Activated B cell treated with CpG ODN at 0.5 μM for 24 hours (primary cell): Measurements from ENCODE around the gene STEAP1B. TPM values are rescaled to one million over a fixed set of nuclear protein-coding genes. Genes with fewer than 3 reads are reported as not detected.
"Not testable (repeated sequence)": the region's sequence is repeated elsewhere in the genome, so short reads cannot be mapped to it uniquely, and the experiment has no call there.

Experiments
- ATAC-seq: fragments of 200-7000 bp; cut with Tn5 transposase; one replicate; pipeline ENCODE4 v1.10.0; 2021; ENCODE audit warnings: low read depth, mild to moderate bottlenecking, moderate library complexity
- CTCF ChIA-PET: fragments of 350-600 bp; sonication (Branson Sonifier 250); formaldehyde crosslinking; loops from one replicate; lab custom pipeline; 2021; ENCODE audit warnings: antibody characterized with exemption; lab: Charles Lee
- POLR2A ChIA-PET: fragments of 350-600 bp; sonication (Branson Sonifier 250); formaldehyde crosslinking; loops from one replicate; lab custom pipeline; 2021; ENCODE audit warnings: antibody characterized with exemption; lab: Charles Lee
- DNase-seq: peaks from one replicate; pipeline ENCODE4 v3.0.0; 2022
- H3K27ac Mint-ChIP-seq: one replicate; pipeline ENCODE4 v1.8.0; 2020; ENCODE audit warnings: mixed read lengths
- H3K27me3 Mint-ChIP-seq: one replicate; pipeline ENCODE4 v1.8.0; 2021; ENCODE audit warnings: mixed read lengths
- H3K36me3 Mint-ChIP-seq: one replicate; pipeline ENCODE4 v1.8.0; 2021; ENCODE audit warnings: low read depth, mixed read lengths
- H3K4me1 Mint-ChIP-seq: one replicate; pipeline ENCODE4 v1.8.0; 2021; ENCODE audit warnings: mixed read lengths
- H3K4me3 Mint-ChIP-seq: one replicate; pipeline ENCODE4 v1.8.0; 2020; ENCODE audit warnings: mild to moderate bottlenecking, mixed read lengths
- H3K9me3 Mint-ChIP-seq: one replicate; pipeline ENCODE4 v1.8.0; 2020; ENCODE audit warnings: mixed read lengths
- intact Hi-C: fragments of 100-400 bp; cut with micrococcal nuclease; formaldehyde crosslinking; loops from one replicate; pipeline ENCODE4 v1.15.1; 2024
- total RNA-seq: library from RNA; stranded (reverse); gene quantifications from 2 replicates; pipeline ENCODE4 v1.2.3, GENCODE V29; 2022
- TF ChIP-seq, protein P1 (sequence below): fragments of 200-600 bp; IDR thresholded peaks from one replicate; pipeline ENCODE4 v1.8.0; 2022; ENCODE audit warnings: antibody characterized with exemption, mild to moderate bottlenecking

The STEAP1B gene
- total RNA-seq, 1 donor from 2014 or later, result 117 TPM

DNA sequence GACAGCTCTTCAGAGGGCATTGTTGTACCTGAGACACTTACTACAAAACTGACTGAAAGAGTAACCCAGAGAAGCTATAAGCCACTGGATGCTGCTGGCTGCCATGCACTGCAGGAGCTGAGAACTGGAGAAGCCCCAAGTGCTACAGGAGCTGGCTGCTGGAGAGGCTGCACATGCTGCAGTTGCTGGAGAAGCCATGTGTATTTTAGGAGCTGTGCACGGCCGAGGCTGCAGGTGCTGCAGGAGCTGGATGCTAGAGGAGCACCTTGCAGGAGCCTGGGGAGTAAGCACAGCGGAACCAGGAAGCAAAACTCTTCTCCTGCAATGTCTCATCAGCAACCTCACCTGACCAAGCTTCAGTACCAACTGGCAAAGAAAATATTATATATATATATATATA, 45.5 kb downstream of the STEAP1B start:
- intact Hi-C loops, result no loop called here
- no peak overlapping the region for H3K27ac Mint-ChIP-seq
- CTCF ChIA-PET, result interaction anchor here (1.1 to 1.3 kb wide), 2 partner anchors 45 to 345 kb away, joined by 3 read pairs; partner anchors contain the start of gene STEAP1B
- DNase-seq, result no peak
- no peaks in the 10 kb centered on the region for H3K9me3 Mint-ChIP-seq
- no peak for ATAC-seq
- TF ChIP-seq, protein P1, sequence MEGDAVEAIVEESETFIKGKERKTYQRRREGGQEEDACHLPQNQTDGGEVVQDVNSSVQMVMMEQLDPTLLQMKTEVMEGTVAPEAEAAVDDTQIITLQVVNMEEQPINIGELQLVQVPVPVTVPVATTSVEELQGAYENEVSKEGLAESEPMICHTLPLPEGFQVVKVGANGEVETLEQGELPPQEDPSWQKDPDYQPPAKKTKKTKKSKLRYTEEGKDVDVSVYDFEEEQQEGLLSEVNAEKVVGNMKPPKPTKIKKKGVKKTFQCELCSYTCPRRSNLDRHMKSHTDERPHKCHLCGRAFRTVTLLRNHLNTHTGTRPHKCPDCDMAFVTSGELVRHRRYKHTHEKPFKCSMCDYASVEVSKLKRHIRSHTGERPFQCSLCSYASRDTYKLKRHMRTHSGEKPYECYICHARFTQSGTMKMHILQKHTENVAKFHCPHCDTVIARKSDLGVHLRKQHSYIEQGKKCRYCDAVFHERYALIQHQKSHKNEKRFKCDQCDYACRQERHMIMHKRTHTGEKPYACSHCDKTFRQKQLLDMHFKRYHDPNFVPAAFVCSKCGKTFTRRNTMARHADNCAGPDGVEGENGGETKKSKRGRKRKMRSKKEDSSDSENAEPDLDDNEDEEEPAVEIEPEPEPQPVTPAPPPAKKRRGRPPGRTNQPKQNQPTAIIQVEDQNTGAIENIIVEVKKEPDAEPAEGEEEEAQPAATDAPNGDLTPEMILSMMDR, result no peak
- H3K36me3 Mint-ChIP-seq, result peaks cover 8% of the 10 kb centered on the region
- H3K27me3 Mint-ChIP-seq, result peaks cover 4% of the 10 kb centered on the region
- no peak overlapping the region for H3K4me3 Mint-ChIP-seq
- H3K4me1 Mint-ChIP-seq, result peaks cover 14% of the 10 kb centered on the region
- POLR2A ChIA-PET, result interaction anchor here (0.6 kb wide), 1 partner anchor 46 kb away, joined by 4 read pairs; no protein-coding TSS in a partner anchor

DNA sequence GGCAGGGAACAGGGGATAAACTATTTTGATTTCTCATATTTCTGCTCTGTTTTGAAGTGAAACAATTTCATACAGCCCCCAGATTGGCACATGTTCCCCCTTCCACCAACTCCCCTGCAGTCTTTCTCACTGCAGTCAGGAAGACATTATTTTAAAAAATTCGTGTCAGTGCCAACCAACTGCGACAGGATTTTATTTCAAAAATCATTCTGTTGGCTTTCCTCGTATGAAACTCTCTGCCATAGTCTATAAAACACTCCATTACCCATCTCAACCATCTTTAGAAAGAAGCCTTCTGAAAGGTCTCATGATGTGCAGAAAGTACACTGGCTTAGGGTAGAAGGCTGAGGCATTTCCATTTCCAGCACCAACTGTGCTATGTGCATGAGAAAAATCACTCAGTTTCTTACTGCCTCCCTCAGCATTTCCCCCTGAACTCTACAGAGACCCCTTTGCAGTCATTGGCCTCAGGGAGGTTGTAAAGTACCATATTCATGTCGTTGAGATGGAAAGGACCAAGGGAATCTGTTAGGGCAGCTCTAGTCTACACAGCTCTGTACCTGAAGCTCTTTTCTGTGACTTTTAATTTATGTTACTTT, 46.9 kb downstream of the STEAP1B start:
- H3K27ac Mint-ChIP-seq, result no peak overlapping the region
- TF ChIP-seq, protein P1, result no peak
- DNase-seq (no peak), ATAC-seq (no peak)
- peaks cover 4% of the 10 kb centered on the region for H3K27me3 Mint-ChIP-seq
- H3K4me3 Mint-ChIP-seq, result no peak overlapping the region
- POLR2A ChIA-PET, result interaction anchor here (0.7 kb wide), 1 partner anchor 133 kb away, joined by 4 read pairs; no protein-coding TSS in a partner anchor
- H3K4me1 Mint-ChIP-seq, result peaks cover 18% of the 10 kb centered on the region
- no peaks in the 10 kb centered on the region for H3K9me3 Mint-ChIP-seq
- CTCF ChIA-PET, result interaction anchor here (0.7 to 1.6 kb wide), 6 partner anchors 14 to 350 kb away, joined by 3 to 5 read pairs (median 4); no protein-coding TSS in a partner anchor
- H3K36me3 Mint-ChIP-seq, result peaks cover 6% of the 10 kb centered on the region
- intact Hi-C loops, result loop anchor here (1.0 kb wide), 1 partner anchor 343 kb away; no protein-coding TSS in a partner anchor

DNA sequence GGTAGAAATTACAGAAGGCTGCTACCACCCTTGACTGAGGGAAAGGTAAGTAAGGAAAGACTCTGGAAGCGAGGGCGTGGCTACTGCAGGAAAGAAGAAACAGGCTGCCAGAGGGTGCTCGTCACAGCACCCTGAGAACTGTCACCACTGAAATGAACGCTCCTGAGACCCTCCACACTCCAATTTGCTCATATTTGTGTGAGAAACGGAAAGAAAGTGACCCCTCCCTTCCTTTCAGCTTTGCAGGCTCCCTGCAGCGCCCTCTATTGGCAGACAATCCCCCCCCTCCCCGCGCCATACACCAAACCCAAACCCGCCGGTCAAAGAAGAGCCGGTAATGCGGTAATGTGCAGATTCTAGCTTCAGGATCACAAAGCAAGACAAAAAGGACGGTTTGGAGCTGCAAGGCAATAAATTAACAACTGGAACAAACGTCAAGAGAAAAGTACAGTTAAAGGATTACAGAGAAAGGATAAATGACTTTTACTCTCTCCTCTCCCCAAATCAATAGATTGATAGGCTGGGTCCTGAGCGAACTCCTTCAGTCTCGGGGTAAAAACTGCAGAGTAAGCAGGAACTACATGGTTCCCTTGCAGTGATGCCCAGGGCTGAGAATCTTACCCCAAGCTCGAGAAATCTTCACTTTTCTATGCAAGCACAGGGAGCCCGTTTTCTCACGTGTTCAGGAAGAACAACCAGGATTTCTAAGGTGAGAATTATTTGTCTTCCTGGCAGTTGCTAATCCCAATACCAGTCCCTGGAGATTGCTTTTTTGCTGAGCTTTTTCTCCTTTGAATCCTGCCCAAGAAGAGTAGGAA, 47.6 kb downstream of the STEAP1B start:
- DNase-seq, result peak; percentile 34
- Mint-ChIP-seq H3K27me3 (peaks cover 4% of the 10 kb centered on the region), H3K27ac (no peak overlapping the region), H3K36me3 (peaks cover 6% of the 10 kb centered on the region), H3K4me3 (peak overlapping the region; percentile 35), H3K9me3 (no peaks in the 10 kb centered on the region), H3K4me1 (peaks cover 25% of the 10 kb centered on the region)
- CTCF ChIA-PET, result interaction anchor here (0.7 to 1.6 kb wide), 8 partner anchors 13 to 349 kb away, joined by 3 to 5 read pairs (median 4); no protein-coding TSS in a partner anchor
- intact Hi-C loops, result loop anchor here (1.0 kb wide), 1 partner anchor 342 kb away; no protein-coding TSS in a partner anchor
- POLR2A ChIA-PET, result interaction anchor here (0.7 kb wide), 1 partner anchor 133 kb away, joined by 4 read pairs; no protein-coding TSS in a partner anchor
- ATAC-seq, result peak; percentile 40
- TF ChIP-seq, protein P1, result no peak

DNA sequence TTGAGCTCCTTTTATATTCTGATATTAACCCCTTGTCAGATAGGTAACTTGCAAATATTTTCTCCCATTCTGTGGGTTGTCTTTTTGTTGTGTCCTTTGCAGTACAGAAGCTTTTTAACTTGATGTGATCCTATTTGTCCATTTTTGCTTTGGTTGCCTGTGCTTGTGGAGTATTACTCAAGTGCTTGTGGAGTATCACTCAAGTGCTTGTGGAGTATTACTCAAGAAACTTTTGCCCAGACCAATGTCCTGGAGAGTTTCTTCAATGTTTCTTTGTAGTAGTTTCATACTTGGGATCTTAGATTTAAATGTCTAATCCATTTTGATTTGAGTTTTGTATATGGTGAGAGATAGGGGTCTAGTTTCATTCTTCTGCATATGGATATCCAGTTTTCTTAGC, 50.0 kb downstream of the STEAP1B start:
- CTCF ChIA-PET, DNase-seq, H3K9me3 Mint-ChIP-seq, H3K27me3 Mint-ChIP-seq, ATAC-seq, H3K4me3 Mint-ChIP-seq, intact Hi-C loops, H3K36me3 Mint-ChIP-seq, POLR2A ChIA-PET, H3K27ac Mint-ChIP-seq: not testable (repeated sequence)
- peaks cover 47% of the 10 kb centered on the region for H3K4me1 Mint-ChIP-seq

DNA sequence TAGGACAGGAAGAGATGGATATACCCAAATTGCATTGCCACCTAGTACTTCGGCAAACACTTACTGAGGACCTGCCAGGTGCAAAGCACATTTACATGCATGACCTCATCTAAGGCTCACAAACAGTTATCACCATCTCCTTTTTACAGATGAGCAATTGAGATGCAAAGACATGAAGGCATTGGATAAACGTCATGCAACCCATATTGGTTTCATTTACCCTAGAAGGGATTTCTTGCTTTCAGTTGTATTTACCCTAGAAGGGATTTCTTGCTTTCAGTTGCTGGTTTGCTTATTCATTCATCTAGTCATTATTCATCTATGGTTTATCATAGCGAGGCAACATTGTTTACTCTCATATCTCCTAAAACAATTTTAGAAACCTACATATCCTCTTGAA, 52.2 kb downstream of the STEAP1B start:
- CTCF ChIA-PET, result no interaction called here
- peaks cover 6% of the 10 kb centered on the region for H3K36me3 Mint-ChIP-seq
- peak; percentile 51 for ATAC-seq

More for the DNA sequence above, 52.2 kb downstream of the STEAP1B start:
- no peak overlapping the region for H3K4me3 Mint-ChIP-seq
- peak overlapping the region; percentile 16 for H3K27ac Mint-ChIP-seq
- no peak for DNase-seq
- TF ChIP-seq, protein P1, result no peak
- POLR2A ChIA-PET, result no interaction called here
- peaks cover 65% of the 10 kb centered on the region for H3K4me1 Mint-ChIP-seq
- intact Hi-C loops, result loop anchor here (5.0 to 10.0 kb wide), 3 partner anchors 90 to 1020 kb away; partner anchors contain the start of genes CDCA7L, RAPGEF5 and SP4
- no peaks in the 10 kb centered on the region for H3K9me3 Mint-ChIP-seq
- no peaks in the 10 kb centered on the region for H3K27me3 Mint-ChIP-seq
